GM21576 (cell line): ENCODE data around the gene DVL1.

Experiments
- ATAC-seq: cut with Tn5 transposase; IDR thresholded peaks from one replicate; pipeline ENCODE4 v1.9.1; 2021; ENCODE audit warnings: mild to moderate bottlenecking, moderate library complexity; ENCODE audit not compliant: unreplicated experiment

Gene DVL1

DNA sequence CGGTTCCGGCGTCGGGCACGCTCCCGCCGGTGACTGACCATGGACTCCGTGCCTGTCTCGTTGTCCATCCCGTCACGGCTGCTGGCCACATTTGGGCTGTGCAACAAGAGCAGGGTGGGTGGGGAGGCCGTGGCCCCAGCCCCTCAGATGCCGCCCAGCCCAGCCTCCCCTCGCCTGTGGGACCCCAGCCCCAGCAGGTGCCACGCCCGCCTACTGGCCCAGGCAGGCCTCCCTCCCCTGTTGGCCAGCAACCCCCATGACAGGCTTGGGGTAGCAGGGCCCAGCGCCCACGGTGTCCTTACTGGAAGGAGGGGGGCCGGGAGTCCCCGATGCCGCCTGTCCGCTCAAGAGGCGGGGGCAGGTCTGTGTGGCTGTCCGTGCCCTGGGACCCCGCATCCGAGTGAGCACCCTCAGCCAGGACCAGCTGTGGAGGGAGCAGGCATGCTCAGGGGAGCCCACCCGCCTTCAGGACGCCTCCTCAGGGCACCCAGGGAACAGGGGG is 7.1 kb downstream of the DVL1 start:
- no peak for ATAC-seq

- no peak for ATAC-seq
Observed at GRCh38 chr1:1341549-1342021, 7.6 kb downstream of the DVL1 start.

GRCh38 chr1:1340791-1341548 is 8.2 kb downstream of the DVL1 start:
- ATAC-seq, result no peak

- ATAC-seq, result no peak
Observed at GRCh38 chr1:1340185-1340584, 9.0 kb downstream of the DVL1 start.

- ATAC-seq, result no peak
Observed at GRCh38 chr1:1338278-1338677, 10.9 kb downstream of the DVL1 start.

DNA sequence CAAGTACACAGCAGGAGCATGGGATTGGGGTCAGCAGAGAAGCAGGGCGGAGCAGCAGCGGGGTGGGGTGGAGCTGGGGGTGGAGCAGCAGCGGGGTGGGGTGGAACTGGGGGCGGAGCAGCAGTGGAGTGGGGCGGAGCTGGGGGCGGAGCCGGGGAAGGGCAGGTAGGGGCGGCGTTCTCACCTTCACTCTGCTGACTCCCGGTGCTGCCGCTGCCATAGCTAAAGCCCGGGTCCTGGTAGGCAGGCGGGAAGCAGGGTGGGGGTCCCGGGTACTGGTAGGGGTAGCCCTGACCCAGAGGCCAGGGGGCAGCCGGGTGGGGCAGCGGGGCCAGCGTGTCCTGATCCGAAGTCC is 11.4 kb downstream of the DVL1 start:
- ATAC-seq, result no peak

DNA sequence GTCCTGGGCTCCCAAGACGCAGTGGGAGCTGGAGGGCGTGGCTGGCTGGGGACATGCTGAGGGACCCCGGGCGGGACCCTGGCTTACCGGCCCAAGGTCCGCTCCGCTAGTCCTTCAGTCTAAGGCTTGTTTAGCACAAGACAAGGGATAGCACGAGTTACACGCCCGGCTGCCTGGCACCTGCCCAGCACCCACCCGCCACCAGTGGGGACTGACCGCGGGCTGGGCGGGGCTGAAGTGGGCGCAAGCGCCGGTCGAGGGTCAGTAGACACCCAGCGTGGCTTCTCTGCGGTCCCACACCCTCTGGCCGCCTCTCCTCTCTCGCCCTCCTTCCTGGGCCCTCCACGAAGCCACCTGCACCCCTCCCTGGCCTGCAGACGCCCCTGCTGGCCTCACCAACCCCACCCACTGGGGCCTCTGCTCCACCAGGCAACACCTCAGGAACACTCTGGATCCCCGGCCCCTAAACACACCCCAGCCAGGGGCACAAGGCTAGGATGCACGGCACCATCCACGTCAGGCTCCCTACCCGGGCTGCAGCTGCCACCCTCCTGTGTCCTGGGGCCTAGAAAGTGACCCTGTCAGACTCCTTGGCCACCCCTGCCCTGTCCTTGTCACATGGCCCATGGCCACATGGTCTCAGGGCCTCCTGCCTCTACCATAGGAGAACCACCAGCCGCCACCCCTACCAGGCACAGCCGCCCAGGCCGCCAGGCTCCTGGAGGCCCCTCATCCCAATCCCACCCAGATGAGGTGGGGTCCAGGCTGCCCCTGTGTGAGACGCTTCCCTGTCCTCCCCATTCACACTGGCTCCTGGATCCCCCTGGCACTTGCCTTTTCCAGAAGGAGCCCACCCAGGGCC is 12.1 kb downstream of the DVL1 start:
- ATAC-seq, result no peak

DNA sequence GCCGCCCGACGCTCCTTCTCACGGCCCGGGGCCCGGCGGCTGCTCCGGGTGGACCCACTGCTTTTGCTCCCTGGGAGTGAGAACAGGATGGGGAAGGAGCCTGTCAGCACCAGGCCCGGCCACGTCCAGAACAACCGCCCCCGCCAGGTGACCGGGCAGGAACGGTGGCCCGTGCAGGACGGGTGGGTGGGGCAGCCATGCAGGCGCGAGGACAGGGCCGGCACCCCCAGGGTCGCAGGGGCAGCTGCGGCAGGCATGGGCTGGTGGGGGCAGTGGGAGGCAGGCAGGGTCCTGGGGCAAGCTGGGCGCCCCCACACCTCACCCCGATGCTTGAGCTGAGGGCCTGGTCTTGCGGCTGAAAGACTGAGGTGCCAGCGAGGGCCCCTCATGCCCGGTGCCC is 12.8 kb downstream of the DVL1 start:
- ATAC-seq, result no peak

DNA sequence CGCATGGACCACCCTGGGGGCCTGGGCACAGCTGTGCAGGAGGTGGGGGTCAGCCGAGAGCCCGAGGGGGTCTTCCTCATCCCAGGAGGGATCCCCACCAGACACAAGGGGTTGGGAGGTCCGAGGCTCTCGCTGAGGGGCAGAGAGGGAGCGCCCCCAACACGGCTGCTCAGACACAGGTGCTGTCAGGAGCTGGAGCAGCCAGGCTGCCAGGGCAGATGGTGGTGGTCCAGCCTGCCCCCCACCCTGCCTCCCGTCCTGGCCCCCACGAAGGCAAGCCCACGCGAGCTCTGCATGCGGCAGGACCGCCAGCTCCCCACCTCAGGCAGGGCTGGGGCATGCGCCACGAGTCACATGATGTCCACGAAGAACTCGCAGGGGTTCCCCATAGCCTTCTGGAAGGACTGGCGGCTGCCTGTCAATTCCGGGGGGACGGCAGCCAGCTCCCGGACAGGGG is 13.4 kb downstream of the DVL1 start:
- ATAC-seq, result no peak

GRCh38 chr1:1335283-1335682 is 13.9 kb downstream of the DVL1 start:
- no peak for ATAC-seq

- no peak for ATAC-seq
Observed at GRCh38 chr1:1334835-1335234, 14.4 kb downstream of the DVL1 start.

- no peak for ATAC-seq
Observed at GRCh38 chr1:1333551-1334241, 15.5 kb downstream of the DVL1 start.

- ATAC-seq, result no peak
Observed at GRCh38 chr1:1332774-1333480, 16.3 kb downstream of the DVL1 start.

DNA sequence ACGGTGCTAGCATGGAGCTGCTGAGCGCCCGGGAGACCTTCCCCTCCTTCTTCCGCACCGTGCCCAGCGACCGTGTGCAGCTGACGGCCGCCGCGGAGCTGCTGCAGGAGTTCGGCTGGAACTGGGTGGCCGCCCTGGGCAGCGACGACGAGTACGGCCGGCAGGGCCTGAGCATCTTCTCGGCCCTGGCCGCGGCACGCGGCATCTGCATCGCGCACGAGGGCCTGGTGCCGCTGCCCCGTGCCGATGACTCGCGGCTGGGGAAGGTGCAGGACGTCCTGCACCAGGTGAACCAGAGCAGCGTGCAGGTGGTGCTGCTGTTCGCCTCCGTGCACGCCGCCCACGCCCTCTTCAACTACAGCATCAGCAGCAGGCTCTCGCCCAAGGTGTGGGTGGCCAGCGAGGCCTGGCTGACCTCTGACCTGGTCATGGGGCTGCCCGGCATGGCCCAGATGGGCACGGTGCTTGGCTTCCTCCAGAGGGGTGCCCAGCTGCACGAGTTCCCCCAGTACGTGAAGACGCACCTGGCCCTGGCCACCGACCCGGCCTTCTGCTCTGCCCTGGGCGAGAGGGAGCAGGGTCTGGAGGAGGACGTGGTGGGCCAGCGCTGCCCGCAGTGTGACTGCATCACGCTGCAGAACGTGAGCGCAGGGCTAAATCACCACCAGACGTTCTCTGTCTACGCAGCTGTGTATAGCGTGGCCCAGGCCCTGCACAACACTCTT is 17.0 kb downstream of the DVL1 start:
- no peak for ATAC-seq

- no peak for ATAC-seq
Observed at GRCh38 chr1:1331068-1331965, 17.9 kb downstream of the DVL1 start, which contains the start of gene TAS1R3. Gene TAS1R3, plus strand, starts transcription at chr1:1331280. Its CDS starts 66 bp downstream, at chr1:1331346.

GRCh38 chr1:1330366-1331067 is 18.7 kb downstream of the DVL1 start:
- no peak for ATAC-seq

DNA sequence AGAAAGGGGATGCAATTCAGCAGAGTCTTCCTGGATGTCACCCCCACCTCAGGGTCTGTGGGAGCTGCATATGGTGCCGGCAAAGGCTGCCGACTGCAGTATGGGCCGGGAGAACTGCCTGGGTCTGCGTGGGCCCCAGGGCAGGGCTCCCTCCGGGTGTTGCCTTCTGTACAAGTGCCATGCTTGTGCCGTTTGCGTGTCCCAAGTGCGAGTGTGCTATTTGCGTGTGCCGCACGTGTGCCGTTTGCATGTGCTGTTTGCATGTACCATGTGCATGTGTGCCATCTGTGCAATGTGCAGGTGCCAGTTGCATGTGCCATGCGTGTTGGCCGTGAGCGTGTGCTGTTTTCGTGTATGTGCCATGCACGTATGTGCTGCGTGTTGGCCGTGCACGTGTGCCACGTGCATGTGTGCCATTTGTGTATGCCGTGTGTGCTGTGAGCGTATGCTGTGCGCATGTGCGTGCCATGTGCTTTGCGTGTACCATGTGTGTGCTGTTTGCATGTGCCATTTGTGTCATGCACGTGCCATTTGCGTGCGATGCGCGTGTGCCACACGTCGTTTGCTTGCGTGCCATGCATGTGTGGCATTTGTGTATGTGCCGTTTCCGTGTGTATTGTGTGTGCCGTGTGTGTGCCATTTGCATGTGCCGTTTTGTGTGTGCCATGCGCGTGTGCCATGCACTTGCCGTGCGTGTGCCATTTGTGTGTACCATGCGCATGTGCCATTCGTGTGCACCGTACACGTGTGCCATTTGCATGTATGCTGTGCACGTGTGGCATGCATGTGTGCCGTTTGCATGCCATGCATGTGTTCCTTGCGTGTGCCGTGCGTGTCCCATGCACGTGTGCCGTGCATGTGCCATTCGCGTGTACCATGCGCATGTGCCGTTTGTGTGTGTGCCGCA is 19.7 kb downstream of the DVL1 start:
- ATAC-seq, result no peak
